Activated naive CD8-positive, alpha-beta T cell treated with anti-CD3 and anti-CD28 coated beads, Interleukin-2, amount 10 ng/mL, durations not matched to agents 7 days and 5 days (primary cell): Measurements from ENCODE around the gene HOXB2. TPM values are rescaled to one million over a fixed set of nuclear protein-coding genes. Genes with fewer than 3 reads are reported as not detected.

Source experiments
- ATAC-seq: fragments of 150-1000 bp; cut with Tn5 transposase; one replicate; pipeline ENCODE4 v1.10.0; 2021; ENCODE audit warnings: low read depth, moderate library complexity
- POLR2A ChIA-PET: fragments of 350-600 bp; sonication (Branson Sonifier 250); formaldehyde crosslinking; loops from one replicate; lab custom pipeline; 2021; ENCODE audit warnings: antibody characterized with exemption; lab: Charles Lee
- DNase-seq: peaks from one replicate; pipeline ENCODE4 v3.0.0; 2021
- H3K27ac Mint-ChIP-seq: one replicate; pipeline ENCODE4 v1.8.0; 2022; ENCODE audit warnings: mild to moderate bottlenecking, mixed read lengths
- H3K27me3 Mint-ChIP-seq: one replicate; pipeline ENCODE4 v1.8.0; 2022; ENCODE audit warnings: mild to moderate bottlenecking, moderate library complexity, mixed read lengths
- H3K36me3 Mint-ChIP-seq: one replicate; pipeline ENCODE4 v1.8.0; 2021; ENCODE audit warnings: mild to moderate bottlenecking, mixed read lengths
- H3K4me1 Mint-ChIP-seq: one replicate; pipeline ENCODE4 v1.8.0; 2021; ENCODE audit warnings: mixed read lengths
- H3K4me3 Mint-ChIP-seq: one replicate; pipeline ENCODE4 v1.8.0; 2022; ENCODE audit warnings: mild to moderate bottlenecking, moderate library complexity, mixed read lengths
- H3K9me3 Mint-ChIP-seq: one replicate; pipeline ENCODE4 v1.8.0; 2021; ENCODE audit warnings: mixed read lengths
- total RNA-seq, 2 experiments: library from RNA; stranded (reverse); gene quantifications; one replicate each; pipeline ENCODE4 v1.2.3, GENCODE V29; 2021

HOXB2 gene
- total RNA-seq, 2 experiments from 2014 or later, result 19.5 to 20.0 TPM

DNA sequence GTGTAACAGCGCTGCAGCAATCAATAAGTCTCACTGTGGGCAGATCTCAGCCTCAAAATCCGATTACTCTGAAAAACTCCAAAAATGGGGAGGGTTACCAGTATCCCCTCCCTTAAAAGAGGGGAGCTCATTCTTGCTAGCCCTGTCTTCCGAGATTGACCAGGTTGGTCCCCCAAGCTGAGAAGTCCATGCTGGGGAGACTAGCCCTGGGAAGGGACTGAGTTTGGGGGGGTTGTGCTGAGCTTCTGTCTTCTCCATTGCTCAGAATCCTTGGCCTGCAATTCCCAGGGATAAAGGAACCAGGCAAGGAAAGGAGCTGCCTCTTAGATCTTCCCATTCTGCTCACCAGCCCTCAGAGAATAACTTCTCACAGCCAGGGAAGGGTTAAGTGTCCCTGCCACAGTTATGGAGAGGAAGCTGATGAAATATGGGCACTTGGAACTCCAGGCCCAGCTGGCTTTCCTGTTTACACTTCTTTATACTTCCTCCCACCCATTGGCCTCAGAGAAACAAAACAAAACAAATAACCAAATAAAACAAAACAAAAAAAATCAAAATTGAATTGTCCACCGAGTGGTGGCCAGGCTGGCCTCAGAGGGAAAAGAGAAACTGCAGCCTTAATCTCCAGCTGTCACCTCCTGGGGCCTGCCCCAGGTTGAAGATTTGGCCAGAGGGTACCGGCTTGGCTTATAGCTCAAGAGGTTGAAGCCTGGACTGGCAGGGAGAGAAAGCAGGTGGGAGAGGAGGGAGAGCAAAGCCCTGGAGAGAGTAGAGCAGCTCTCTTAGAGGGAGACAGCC is 42.6 kb upstream of the HOXB2 start:
- H3K4me1 Mint-ChIP-seq, result peaks cover 39% of the 10 kb centered on the region

GRCh38 chr17:48586355-48587258 is 41.7 kb upstream of the HOXB2 start:
- Mint-ChIP-seq H3K36me3 (no peaks in the 10 kb centered on the region), H3K4me3 (peak overlapping the region; percentile 89), H3K4me1 (peaks cover 41% of the 10 kb centered on the region), H3K27ac (no peak overlapping the region), H3K27me3 (peaks cover 89% of the 10 kb centered on the region), H3K9me3 (no peaks in the 10 kb centered on the region)
- POLR2A ChIA-PET, result interaction anchor here (0.5 kb wide), 1 partner anchor 235 kb away, joined by 3 read pairs; no protein-coding TSS in a partner anchor
- DNase-seq, result no peak
- no peak for ATAC-seq

More for the DNA sequence above, 42.6 kb upstream of the HOXB2 start:
- H3K9me3 Mint-ChIP-seq, result no peaks in the 10 kb centered on the region
- H3K27me3 Mint-ChIP-seq, result peaks cover 90% of the 10 kb centered on the region
- no peak overlapping the region for H3K27ac Mint-ChIP-seq
- H3K36me3 Mint-ChIP-seq, result no peaks in the 10 kb centered on the region
- ATAC-seq (no peak), DNase-seq (no peak)
- H3K4me3 Mint-ChIP-seq, result no peak overlapping the region
- POLR2A ChIA-PET, result interaction anchor here (0.6 kb wide), 1 partner anchor 71 kb away, joined by 4 read pairs; no protein-coding TSS in a partner anchor

DNA sequence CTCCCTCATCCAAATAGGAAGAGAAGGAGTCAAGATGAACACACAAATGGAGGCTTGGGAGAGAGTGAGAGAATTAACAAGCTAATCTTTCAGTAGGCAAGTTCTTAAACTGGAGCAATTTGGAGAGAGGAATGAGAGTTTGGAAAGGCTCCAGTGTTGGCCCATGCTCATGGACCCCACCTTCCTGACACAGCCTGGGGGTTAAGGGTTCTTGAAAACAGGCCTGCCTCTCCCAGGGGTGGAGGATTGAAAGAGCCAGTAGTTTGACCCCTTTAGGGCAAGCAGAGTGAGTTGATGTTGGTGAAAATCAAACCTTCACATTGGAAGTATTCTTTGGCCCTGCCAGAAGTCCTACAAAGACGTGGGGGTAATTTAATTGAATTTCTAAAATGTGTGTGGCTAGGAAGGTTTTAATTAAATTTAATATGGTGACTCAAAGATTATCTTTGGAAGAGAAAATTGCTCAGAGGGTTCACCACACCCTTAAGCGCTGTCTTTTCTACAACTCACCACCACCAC is 39.4 kb upstream of the HOXB2 start:
- Mint-ChIP-seq H3K4me1 (peaks cover 51% of the 10 kb centered on the region), H3K27ac (no peak overlapping the region), H3K27me3 (peaks cover 88% of the 10 kb centered on the region), H3K36me3 (peaks cover 5% of the 10 kb centered on the region), H3K4me3 (peak overlapping the region; percentile 89), H3K9me3 (no peaks in the 10 kb centered on the region)
- DNase-seq, result no peak
- POLR2A ChIA-PET, result interaction anchor here (0.6 to 2.3 kb wide), 2 partner anchors 159 to 232 kb away, joined by 3 to 10 read pairs; no protein-coding TSS in a partner anchor
- ATAC-seq, result no peak

GRCh38 chr17:48583708-48584222 is 38.9 kb upstream of the HOXB2 start:
- peaks cover 5% of the 10 kb centered on the region for H3K36me3 Mint-ChIP-seq
- POLR2A ChIA-PET, result interaction anchor here (0.6 to 2.3 kb wide), 3 partner anchors 91 to 232 kb away, joined by 3 to 10 read pairs (median 4); no protein-coding TSS in a partner anchor
- DNase-seq (no peak), ATAC-seq (no peak)
- peaks cover 55% of the 10 kb centered on the region for H3K4me1 Mint-ChIP-seq
- no peaks in the 10 kb centered on the region for H3K9me3 Mint-ChIP-seq
- no peak overlapping the region for H3K4me3 Mint-ChIP-seq
- H3K27me3 Mint-ChIP-seq, result peaks cover 88% of the 10 kb centered on the region
- no peak overlapping the region for H3K27ac Mint-ChIP-seq

GRCh38 chr17:48582750-48583069 is 37.8 kb upstream of the HOXB2 start:
- no peaks in the 10 kb centered on the region for H3K9me3 Mint-ChIP-seq
- H3K27me3 Mint-ChIP-seq, result peaks cover 79% of the 10 kb centered on the region
- DNase-seq, result no peak
- peaks cover 52% of the 10 kb centered on the region for H3K4me1 Mint-ChIP-seq
- peaks cover 5% of the 10 kb centered on the region for H3K36me3 Mint-ChIP-seq
- no peak overlapping the region for H3K27ac Mint-ChIP-seq
- no peak for ATAC-seq
- POLR2A ChIA-PET, result interaction anchor here (0.6 to 2.3 kb wide), 3 partner anchors 79 to 231 kb away, joined by 4 to 10 read pairs (median 4); no protein-coding TSS in a partner anchor
- H3K4me3 Mint-ChIP-seq, result peak overlapping the region; percentile 72

DNA sequence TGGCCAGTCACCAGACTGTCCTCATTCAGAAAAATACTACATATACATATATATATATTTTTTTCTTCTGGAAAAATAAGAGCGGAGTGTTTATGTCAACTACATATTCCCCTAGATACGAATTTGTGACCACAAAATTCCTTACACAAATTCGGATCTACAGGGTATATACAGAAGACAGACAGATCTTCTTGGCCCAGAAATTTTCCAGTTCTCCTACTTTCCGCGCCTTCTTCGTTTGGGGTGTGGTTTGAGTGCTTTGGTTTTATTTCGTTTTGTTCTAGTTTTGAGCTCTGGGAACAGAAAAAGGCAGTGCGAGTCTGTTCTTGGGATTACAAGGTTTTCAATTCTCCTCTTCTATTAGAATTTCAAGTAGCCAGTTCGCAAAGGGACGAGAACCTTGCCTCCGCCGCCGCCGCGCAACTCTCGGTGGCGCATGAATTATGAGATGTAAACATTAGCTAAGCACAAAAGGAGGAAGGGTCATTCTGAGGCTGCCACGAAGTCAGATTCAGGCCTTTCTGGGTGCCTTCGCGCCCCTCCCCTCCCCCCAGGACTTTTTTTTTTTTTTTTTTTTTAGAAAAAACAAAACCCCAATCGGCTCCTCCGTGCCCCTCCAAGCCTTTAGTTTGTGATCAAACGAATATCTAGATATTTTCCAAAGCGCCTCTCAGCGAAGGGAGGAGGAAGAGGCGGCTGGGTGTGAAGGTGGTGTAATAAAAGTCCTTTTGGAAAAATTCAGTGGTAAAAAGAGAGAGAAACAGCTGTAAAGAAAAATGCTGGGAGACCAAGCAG is 35.0 kb upstream of the HOXB2 start:
- Mint-ChIP-seq H3K9me3 (no peaks in the 10 kb centered on the region), H3K4me3 (peak overlapping the region; percentile 94), H3K27me3 (peaks cover 56% of the 10 kb centered on the region), H3K4me1 (peaks cover 40% of the 10 kb centered on the region), H3K36me3 (peaks cover 9% of the 10 kb centered on the region), H3K27ac (no peak overlapping the region)
- DNase-seq (no peak), ATAC-seq (no peak)
- POLR2A ChIA-PET, result interaction anchor here (0.6 kb wide), 1 partner anchor 422 kb away, joined by 4 read pairs; no protein-coding TSS in a partner anchor

DNA sequence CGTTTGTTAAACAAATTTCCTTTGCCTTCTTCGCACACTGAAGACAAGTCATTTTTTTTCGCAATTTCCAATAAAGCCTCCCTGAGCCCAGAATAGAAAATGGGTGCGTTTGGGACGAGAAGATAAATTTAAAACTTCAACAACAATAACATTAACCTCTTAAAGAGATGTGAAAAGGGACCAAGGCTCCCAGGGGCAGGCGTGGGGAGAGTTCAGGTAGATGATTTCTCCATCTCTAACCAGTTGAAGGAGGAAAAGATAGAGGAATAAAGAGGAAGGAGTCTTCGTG is 34.5 kb upstream of the HOXB2 start:
- H3K9me3 Mint-ChIP-seq, result no peaks in the 10 kb centered on the region
- peaks cover 9% of the 10 kb centered on the region for H3K36me3 Mint-ChIP-seq
- peaks cover 51% of the 10 kb centered on the region for H3K27me3 Mint-ChIP-seq
- no peak for ATAC-seq
- H3K4me1 Mint-ChIP-seq, result peaks cover 38% of the 10 kb centered on the region
- H3K4me3 Mint-ChIP-seq, result peak overlapping the region; percentile 94
- no peak for DNase-seq
- H3K27ac Mint-ChIP-seq, result no peak overlapping the region
- POLR2A ChIA-PET, result interaction anchor here (0.6 to 1.2 kb wide), 3 partner anchors 39 to 421 kb away, joined by 3 to 4 read pairs (median 3); no protein-coding TSS in a partner anchor

- Mint-ChIP-seq H3K4me3 (peak overlapping the region; percentile 94), H3K9me3 (no peaks in the 10 kb centered on the region), H3K27ac (peak overlapping the region; percentile 64), H3K36me3 (peaks cover 9% of the 10 kb centered on the region), H3K4me1 (peaks cover 38% of the 10 kb centered on the region), H3K27me3 (peaks cover 47% of the 10 kb centered on the region)
- POLR2A ChIA-PET, result interaction anchor here (0.7 to 1.3 kb wide), 3 partner anchors 32 to 86 kb away, joined by 3 read pairs; no protein-coding TSS in a partner anchor
- ATAC-seq (peak; percentile 45), DNase-seq (no peak)
Observed at GRCh38 chr17:48578616-48579470, 33.9 kb upstream of the HOXB2 start.

DNA sequence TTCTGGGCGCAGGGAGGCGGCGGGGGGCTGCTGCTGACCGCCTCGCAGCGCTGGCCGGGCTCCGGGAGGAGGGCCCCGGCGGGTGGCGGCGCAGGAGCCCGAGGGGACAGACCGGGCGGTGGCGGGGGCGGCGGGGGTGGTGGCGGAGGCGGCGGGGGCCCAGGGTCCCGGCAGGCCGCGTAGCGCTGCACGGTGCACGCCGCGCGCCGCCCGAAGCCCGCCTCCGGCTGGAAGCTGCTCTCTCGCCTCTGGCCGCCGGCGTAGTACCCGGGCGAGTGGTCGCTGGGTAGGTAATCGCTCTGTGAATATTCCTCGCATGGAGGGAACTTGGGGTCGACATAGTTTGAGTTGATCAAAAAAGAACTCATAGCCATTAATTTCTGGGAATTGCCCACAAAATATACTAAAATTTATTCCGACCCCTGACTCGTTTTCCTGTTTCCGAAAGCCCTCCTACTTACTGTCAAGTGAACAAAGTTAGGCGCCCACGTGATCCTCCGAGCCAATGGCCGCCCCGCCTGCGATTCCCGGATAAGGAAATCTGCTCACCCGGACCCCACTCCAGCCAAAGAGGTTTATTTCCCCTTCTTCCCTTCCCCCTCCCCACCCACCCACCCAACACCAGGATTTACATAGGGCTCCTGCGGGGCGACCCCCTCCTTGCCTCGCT is 33.2 kb upstream of the HOXB2 start, which contains the start of gene HOXB4:
Gene HOXB4, minus strand, starts transcription at position 405 of the 670 bp plus-strand sequence. Its CDS starts 31 bp downstream, at position 374.
- peak; percentile 75 for ATAC-seq
- POLR2A ChIA-PET, result interaction anchor here (0.5 to 1.4 kb wide), 5 partner anchors 23 to 495 kb away, joined by 3 read pairs; no protein-coding TSS in a partner anchor
- Mint-ChIP-seq H3K4me3 (peak within 1 kb of the TSS; percentile 94), H3K36me3 (peaks cover 12% of the 10 kb centered on the region), H3K27me3 (peaks cover 42% of the 10 kb centered on the region), H3K9me3 (no peaks in the 10 kb centered on the region), H3K4me1 (peaks cover 37% of the 10 kb centered on the region), H3K27ac (peak within 1 kb of the TSS; percentile 74)
- peak; percentile 73 for DNase-seq

DNA sequence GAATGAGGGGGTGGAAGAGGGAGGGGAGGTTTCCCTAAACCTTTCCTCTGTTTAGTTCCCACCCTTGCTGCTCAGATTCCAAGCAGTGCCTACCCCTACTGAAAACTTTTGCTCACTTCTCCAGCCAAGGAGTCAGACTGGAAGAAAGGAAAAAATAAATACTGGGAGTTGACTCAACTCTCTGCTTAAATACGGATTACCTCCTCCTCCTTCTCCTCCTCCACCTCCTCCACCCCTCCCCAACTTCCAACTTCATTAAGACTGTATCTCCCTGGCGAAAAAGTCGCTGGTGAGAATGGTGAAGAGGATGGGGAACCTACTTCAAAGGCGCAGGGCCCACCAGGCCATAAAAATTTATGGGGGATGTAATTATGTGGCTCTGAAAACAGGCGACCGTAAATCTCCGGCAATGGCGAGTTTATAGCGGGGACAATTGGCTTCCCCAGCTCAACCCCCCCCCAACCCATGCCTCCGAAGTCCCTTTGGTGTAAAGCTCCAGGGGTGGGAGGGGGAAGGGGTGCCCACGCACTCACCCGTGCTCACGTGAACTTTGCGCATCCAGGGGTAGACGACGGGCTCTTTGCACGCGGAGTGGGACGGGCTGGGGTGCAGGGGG is 32.5 kb upstream of the HOXB2 start:
- no peak for DNase-seq
- ATAC-seq, result peak; percentile 8
- POLR2A ChIA-PET, result interaction anchor here (0.5 to 1.4 kb wide), 4 partner anchors 22 to 494 kb away, joined by 3 to 4 read pairs (median 3); no protein-coding TSS in a partner anchor
- H3K4me1 Mint-ChIP-seq, result peaks cover 33% of the 10 kb centered on the region
- H3K36me3 Mint-ChIP-seq, result peaks cover 12% of the 10 kb centered on the region
- no peaks in the 10 kb centered on the region for H3K9me3 Mint-ChIP-seq
- peaks cover 36% of the 10 kb centered on the region for H3K27me3 Mint-ChIP-seq
- H3K27ac Mint-ChIP-seq, result peak overlapping the region; percentile 74
- peak overlapping the region; percentile 89 for H3K4me3 Mint-ChIP-seq
